Upper lobe of left lung (tissue), 6 donors: ENCODE data around the gene NOC4L. TPM values are rescaled to one million over a fixed set of nuclear protein-coding genes. Genes with fewer than 3 reads are reported as not detected.

ENCODE experiments used
- ATAC-seq, 2 donors: fragments of 200-7000 bp; cut with Tn5 transposase; one replicate each; pipeline ENCODE4 v1.9.1; 2022; ENCODE audit warnings: mild to moderate bottlenecking in 2 of 2, moderate library complexity in 2 of 2; ENCODE audit not compliant: low FRiP score in 2 of 2
- DNase-seq, 2 donors: peaks; one replicate each; pipeline ENCODE4 v3.0.0-alpha.2; 2019 to 2020
- H3K27ac ChIP-seq, 4 donors: fragments of 200-600 bp; sonication (generic); one replicate each; pipeline ENCODE4 v1.5.1; 2016 to 2019
- H3K27me3 ChIP-seq, 4 donors: fragments of 200-600 bp; sonication (generic); one replicate each; pipeline ENCODE4 v1.5.1; 2017 to 2019
- H3K36me3 ChIP-seq, 4 donors: fragments of 200-600 bp; sonication (generic); one replicate each; pipeline ENCODE4 v1.5.1; 2016 to 2019
- H3K4me1 ChIP-seq, 4 donors: fragments of 200-600 bp; sonication (generic); one replicate each; pipeline ENCODE4 v1.5.1; 2018 to 2019
- H3K4me3 ChIP-seq, 4 donors: fragments of 200-600 bp; sonication (generic); one replicate each; pipeline ENCODE4 v1.5.1; 2017 to 2019; ENCODE audit warnings: mild to moderate bottlenecking in 2 of 4, moderate library complexity in 1 of 4
- H3K9me3 ChIP-seq, 4 donors: fragments of 200-600 bp; sonication (generic); one replicate each; pipeline ENCODE4 v1.5.1; 2018 to 2019
- EP300 ChIP-seq, 4 donors: sonication (generic); formaldehyde crosslinking; IDR thresholded peaks; one replicate each; pipeline ENCODE4 v1.5.1; 2017; ENCODE audit warnings: antibody characterized with exemption in 4 of 4, control low read depth in 2 of 4
- POLR2A ChIP-seq, 4 donors: fragments of 450-650 bp; IDR thresholded peaks; one replicate each; pipeline ENCODE4 v1.5.1; 2016 to 2017; ENCODE audit warnings: antibody characterized with exemption in 4 of 4, mild to moderate bottlenecking in 2 of 4
- POLR2AphosphoS5 ChIP-seq, 2 donors: sonication (generic); formaldehyde crosslinking; IDR thresholded peaks; one replicate each; pipeline ENCODE4 v1.5.1; 2017; ENCODE audit warnings: antibody characterized with exemption in 2 of 2
- WGBS, 2 donors: methylation state at CpG; one replicate each; pipeline ENCODE4 v1.1.5; 2017 to 2018; 5-methylcytosine and 5-hydroxymethylcytosine counted together
- total RNA-seq, 6 donors: library from RNA; depleted of rRNA in 4 of 6; stranded (reverse); fragments of >200 nt in 4 of 6; gene quantifications; one replicate each; pipeline versions ENCODE4 v1.1.0 to v1.2.1, GENCODE V29; 2016 to 2021
- TF ChIP-seq, protein P1 (sequence below), 6 experiments: fragments of 450-650 bp in 4 of 6; fragments of 200-600 bp in 2 of 6; sonication (generic) in 2 of 6; IDR thresholded peaks; one replicate each; pipeline ENCODE4 v1.5.1; 2016 to 2019; ENCODE audit warnings: antibody characterized with exemption in 6 of 6
- donor health status: DM: no; HTN: no; CAD: no; lungs with moderate emphysema.
- donor health status: DM: no; HTN: yes; CAD: no; lungs with severe emphysema.

NOC4L gene
- total RNA-seq, 6 donors from 2014 or later, result 7.4 to 22.4 (median 19.2) TPM

DNA sequence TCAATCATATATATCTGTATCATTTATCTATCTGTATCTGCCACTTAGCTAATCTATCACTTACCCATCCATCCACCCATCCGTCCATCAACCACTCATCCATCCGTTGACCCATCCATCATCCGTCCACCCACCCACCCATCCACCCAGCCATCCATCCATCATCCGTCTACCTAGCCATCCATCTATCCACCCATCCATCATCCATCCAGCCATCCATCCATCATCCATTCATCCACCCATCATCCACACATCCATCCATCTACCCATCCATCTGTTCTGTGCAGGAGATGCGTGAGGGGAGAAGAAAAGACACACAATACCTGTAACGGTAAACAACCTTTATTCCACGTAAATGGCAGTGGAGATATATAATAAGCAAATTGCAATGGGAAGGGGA lies 20.2 kb downstream of the NOC4L start:
- ATAC-seq, result no peak
- Histone ChIP-seq H3K27me3 (no peaks in the 10 kb centered on the region), H3K27ac (no peak overlapping the region), H3K36me3 (no peaks in the 10 kb centered on the region), H3K9me3 (no peaks in the 10 kb centered on the region), H3K4me1 (peaks cover 10 to 17% (median 14%) of the 10 kb centered on the region in 4 donors), H3K4me3 (no peak overlapping the region)
- DNase-seq, result no peak
- TF ChIP-seq, protein P1, sequence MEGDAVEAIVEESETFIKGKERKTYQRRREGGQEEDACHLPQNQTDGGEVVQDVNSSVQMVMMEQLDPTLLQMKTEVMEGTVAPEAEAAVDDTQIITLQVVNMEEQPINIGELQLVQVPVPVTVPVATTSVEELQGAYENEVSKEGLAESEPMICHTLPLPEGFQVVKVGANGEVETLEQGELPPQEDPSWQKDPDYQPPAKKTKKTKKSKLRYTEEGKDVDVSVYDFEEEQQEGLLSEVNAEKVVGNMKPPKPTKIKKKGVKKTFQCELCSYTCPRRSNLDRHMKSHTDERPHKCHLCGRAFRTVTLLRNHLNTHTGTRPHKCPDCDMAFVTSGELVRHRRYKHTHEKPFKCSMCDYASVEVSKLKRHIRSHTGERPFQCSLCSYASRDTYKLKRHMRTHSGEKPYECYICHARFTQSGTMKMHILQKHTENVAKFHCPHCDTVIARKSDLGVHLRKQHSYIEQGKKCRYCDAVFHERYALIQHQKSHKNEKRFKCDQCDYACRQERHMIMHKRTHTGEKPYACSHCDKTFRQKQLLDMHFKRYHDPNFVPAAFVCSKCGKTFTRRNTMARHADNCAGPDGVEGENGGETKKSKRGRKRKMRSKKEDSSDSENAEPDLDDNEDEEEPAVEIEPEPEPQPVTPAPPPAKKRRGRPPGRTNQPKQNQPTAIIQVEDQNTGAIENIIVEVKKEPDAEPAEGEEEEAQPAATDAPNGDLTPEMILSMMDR (IDR thresholded peaks at IDR 0.05), result no peak
- WGBS, 2 donors, result 87 to 88% methylated on average over 7 of the region's 7 CpGs

DNA sequence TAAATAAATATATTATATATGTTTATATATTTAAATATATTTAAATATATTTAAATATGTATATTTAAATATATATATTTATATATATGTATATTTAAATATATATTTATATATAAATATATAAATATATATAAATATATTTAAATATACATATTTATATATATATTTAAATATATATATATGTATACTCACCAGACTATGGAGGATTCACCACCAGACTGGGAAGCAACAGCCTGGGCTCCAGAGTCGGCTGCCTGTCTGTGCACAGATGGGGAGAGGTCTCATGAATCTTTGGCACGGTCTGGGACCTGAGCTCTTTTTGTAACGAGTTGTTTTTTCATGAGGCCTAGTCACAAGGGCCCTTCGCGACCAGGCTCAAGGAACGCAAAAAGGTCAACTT lies 21.3 kb downstream of the NOC4L start:
- ATAC-seq, result no peak
- no peak overlapping the region for H3K27ac ChIP-seq
- no peaks in the 10 kb centered on the region for H3K27me3 ChIP-seq
- TF ChIP-seq POLR2A (IDR thresholded peaks at IDR 0.05), result no peak
- TF ChIP-seq, protein P1 (IDR thresholded peaks at IDR 0.05), result no peak
- H3K36me3 ChIP-seq, result no peaks in the 10 kb centered on the region
- peaks cover 10 to 17% (median 14%) of the 10 kb centered on the region in 4 donors for H3K4me1 ChIP-seq
- DNase-seq, result no peak
- no peaks in the 10 kb centered on the region for H3K9me3 ChIP-seq
- 91 to 95% methylated on average over 6 of the region's 6 CpGs for WGBS, 2 donors
- no peak overlapping the region for H3K4me3 ChIP-seq

- TF ChIP-seq POLR2AphosphoS5 (IDR thresholded peaks at IDR 0.05), result no peak
- TF ChIP-seq POLR2A (IDR thresholded peaks at IDR 0.05), result no peak
- TF ChIP-seq, protein P1 (IDR thresholded peaks at IDR 0.05), result no peak
- TF ChIP-seq EP300 (IDR thresholded peaks at IDR 0.05), result no peak
- H3K9me3 ChIP-seq, result no peaks in the 10 kb centered on the region
- no peak overlapping the region for H3K27ac ChIP-seq
- WGBS, 2 donors, result 93 to 95% methylated on average over 2 of the region's 2 CpGs
- H3K36me3 ChIP-seq, result no peaks in the 10 kb centered on the region
- peaks cover 10 to 17% (median 14%) of the 10 kb centered on the region in 4 donors for H3K4me1 ChIP-seq
- no peak for DNase-seq
- ATAC-seq, result no peak
- peaks cover 0 to 4% (median 0%) of the 10 kb centered on the region in 4 donors for H3K27me3 ChIP-seq
- no peak overlapping the region for H3K4me3 ChIP-seq
Measured at GRCh38 chr12:132166093-132166492, 21.8 kb downstream of the NOC4L start.

GRCh38 chr12:132166801-132167591 lies 22.7 kb downstream of the NOC4L start:
- Histone ChIP-seq H3K36me3 (no peaks in the 10 kb centered on the region), H3K4me3 (no peak overlapping the region), H3K27me3 (peaks cover 0 to 6% (median 0%) of the 10 kb centered on the region in 4 donors), H3K27ac (no peak overlapping the region), H3K9me3 (no peaks in the 10 kb centered on the region), H3K4me1 (peaks cover 10 to 15% (median 13%) of the 10 kb centered on the region in 4 donors)
- TF ChIP-seq POLR2AphosphoS5 (IDR thresholded peaks at IDR 0.05), result no peak
- no peak for TF ChIP-seq EP300 (IDR thresholded peaks at IDR 0.05)
- TF ChIP-seq, protein P1 (IDR thresholded peaks at IDR 0.05), result no peak
- TF ChIP-seq POLR2A (IDR thresholded peaks at IDR 0.05), result no peak
- ATAC-seq (no peak), DNase-seq (no peak)
- 84 to 91% methylated on average over 10 of the region's 10 CpGs for WGBS, 2 donors
